ENCODE data around the gene SUV39H1. TPM values are rescaled to one million over a fixed set of nuclear protein-coding genes. Genes with fewer than 3 reads are reported as not detected.
"Not testable (repeated sequence)": the region's sequence is repeated elsewhere in the genome, so short reads cannot be mapped to it uniquely, and the experiment has no call there.

Gene SUV39H1
- 19.6 and 20.4 TPM in 2 replicates for total RNA-seq (2014; rRNA removed; shearing (Covaris generic))

DNA sequence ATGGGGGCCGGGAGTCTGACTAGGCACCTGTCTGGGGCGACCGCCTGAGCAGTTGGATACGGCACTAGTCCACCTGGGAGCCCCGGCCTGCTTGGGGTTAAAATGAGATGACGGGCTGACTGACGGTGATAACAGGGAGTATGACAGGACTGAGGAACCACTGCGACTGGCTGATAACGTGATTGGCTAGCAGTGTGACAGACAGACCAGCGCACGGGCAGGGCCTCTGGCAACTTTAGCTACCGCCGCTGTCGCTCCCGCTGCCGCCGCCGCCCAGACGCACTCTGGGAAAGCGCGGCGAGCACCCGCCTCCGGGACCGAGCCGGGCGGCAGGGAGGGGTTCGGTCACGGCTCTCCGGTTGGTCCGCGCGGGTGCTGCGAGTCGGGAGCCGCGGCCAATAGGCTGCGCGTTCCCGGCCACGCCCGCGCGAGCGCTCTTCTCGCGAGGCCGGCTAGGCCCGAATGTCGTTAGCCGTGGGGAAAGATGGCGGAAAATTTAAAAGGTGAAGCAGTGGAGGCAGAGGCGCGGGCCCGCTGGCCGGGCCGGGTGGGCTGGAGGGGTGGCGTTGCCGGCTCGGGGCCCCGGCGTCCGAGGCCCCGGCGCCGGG lies at the start of gene SUV39H1:
SUV39H1 (plus strand) TSS at position 434 of the 608 bp plus-strand sequence; CDS start at position 485, 51 bp downstream.
- H3K27me3 ChIP-seq (ENCODE audit: control insufficient read depth, insufficient read depth, low read length): no peaks in the 10 kb centered on the region
- peak; percentile 95 for DNase-seq

GRCh38 chrX:48648336-48648751 lies 48.2 kb upstream of the SUV39H1 start:
- Histone ChIP-seq H3K4me3 (ENCODE audit: insufficient read depth, low read depth, low read length) (no peak overlapping the region), H3K27me3 (ENCODE audit: control insufficient read depth, insufficient read depth, low read length) (no peaks in the 10 kb centered on the region), H3K36me3 (replicated peaks; ENCODE audit: control insufficient read depth, insufficient read depth, low read length) (no peaks in the 10 kb centered on the region)
- peak; percentile 61 for DNase-seq

More for the DNA sequence above, at the start of gene SUV39H1:
- Histone ChIP-seq H3K4me3 (ENCODE audit: insufficient read depth, low read depth, low read length) (peak within 1 kb of the TSS; percentile 54), H3K36me3 (replicated peaks; ENCODE audit: control insufficient read depth, insufficient read depth, low read length) (peaks cover 9% of the 10 kb centered on the region)

GRCh38 chrX:48649102-48649501 lies 47.4 kb upstream of the SUV39H1 start:
- H3K36me3 ChIP-seq (replicated peaks; ENCODE audit: control insufficient read depth, insufficient read depth, low read length): no peaks in the 10 kb centered on the region
- DNase-seq: no peak
- no peak overlapping the region for H3K4me3 ChIP-seq (ENCODE audit: insufficient read depth, low read depth, low read length)
- no peaks in the 10 kb centered on the region for H3K27me3 ChIP-seq (ENCODE audit: control insufficient read depth, insufficient read depth, low read length)

DNA sequence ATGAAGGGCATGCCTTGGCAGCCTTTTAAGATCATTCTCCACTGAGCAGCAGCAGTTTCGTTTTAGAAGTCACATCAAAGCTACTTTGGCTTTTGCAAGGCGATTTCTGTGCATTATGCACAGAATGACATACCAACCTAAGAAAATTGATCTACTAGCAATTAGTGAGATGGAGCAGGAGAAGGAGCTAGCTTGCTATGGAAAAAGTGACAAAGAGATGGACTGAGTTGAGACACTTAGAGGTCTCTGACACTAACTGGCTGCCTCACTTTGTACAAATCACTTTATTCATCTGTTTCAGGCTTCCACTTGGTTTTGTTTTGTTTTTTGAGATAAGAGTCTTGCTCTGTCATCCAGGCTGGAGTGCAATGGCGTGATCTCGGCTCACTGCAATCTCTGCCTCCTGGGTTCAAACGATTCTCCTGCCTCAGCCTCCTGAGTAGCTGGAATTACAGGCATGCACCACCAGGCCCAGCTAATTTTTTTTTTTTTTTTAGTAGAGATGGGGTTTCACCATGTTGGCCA lies 44.4 kb upstream of the SUV39H1 start:
- not testable (repeated sequence) for H3K27me3 ChIP-seq (ENCODE audit: control insufficient read depth, insufficient read depth, low read length); H3K4me3 ChIP-seq (ENCODE audit: insufficient read depth, low read depth, low read length); DNase-seq; H3K36me3 ChIP-seq (replicated peaks; ENCODE audit: control insufficient read depth, insufficient read depth, low read length)

- H3K36me3 ChIP-seq (replicated peaks; ENCODE audit: control insufficient read depth, insufficient read depth, low read length): not testable (repeated sequence)
These were observed 41.8 kb upstream of the SUV39H1 start for GRCh38 chrX:48654746-48655145.

GRCh38 chrX:48659686-48660085 lies 36.8 kb upstream of the SUV39H1 start:
- H3K4me3 ChIP-seq (ENCODE audit: insufficient read depth, low read depth, low read length); DNase-seq; H3K36me3 ChIP-seq (replicated peaks; ENCODE audit: control insufficient read depth, insufficient read depth, low read length); H3K27me3 ChIP-seq (ENCODE audit: control insufficient read depth, insufficient read depth, low read length): not testable (repeated sequence)

More at GRCh38 chrX:48654746-48655145, 41.8 kb upstream of the SUV39H1 start:
- not testable (repeated sequence) for H3K4me3 ChIP-seq (ENCODE audit: insufficient read depth, low read depth, low read length); H3K27me3 ChIP-seq (ENCODE audit: control insufficient read depth, insufficient read depth, low read length); DNase-seq

- no peaks in the 10 kb centered on the region for H3K27me3 ChIP-seq (ENCODE audit: control insufficient read depth, insufficient read depth, low read length)
- no peaks in the 10 kb centered on the region for H3K36me3 ChIP-seq (replicated peaks; ENCODE audit: control insufficient read depth, insufficient read depth, low read length)
- no peak for DNase-seq
- no peak overlapping the region for H3K4me3 ChIP-seq (ENCODE audit: insufficient read depth, low read depth, low read length)
These were observed 33.3 kb upstream of the SUV39H1 start for GRCh38 chrX:48663241-48663640.

GRCh38 chrX:48664156-48664555 lies 32.4 kb upstream of the SUV39H1 start:
- Histone ChIP-seq H3K36me3 (replicated peaks; ENCODE audit: control insufficient read depth, insufficient read depth, low read length) (no peaks in the 10 kb centered on the region), H3K4me3 (ENCODE audit: insufficient read depth, low read depth, low read length) (no peak overlapping the region), H3K27me3 (ENCODE audit: control insufficient read depth, insufficient read depth, low read length) (no peaks in the 10 kb centered on the region)
- DNase-seq: no peak

GRCh38 chrX:48665991-48666390 lies 30.5 kb upstream of the SUV39H1 start:
- no peaks in the 10 kb centered on the region for H3K27me3 ChIP-seq (ENCODE audit: control insufficient read depth, insufficient read depth, low read length)
- no peak overlapping the region for H3K4me3 ChIP-seq (ENCODE audit: insufficient read depth, low read depth, low read length)
- no peaks in the 10 kb centered on the region for H3K36me3 ChIP-seq (replicated peaks; ENCODE audit: control insufficient read depth, insufficient read depth, low read length)
- DNase-seq: no peak

DNA sequence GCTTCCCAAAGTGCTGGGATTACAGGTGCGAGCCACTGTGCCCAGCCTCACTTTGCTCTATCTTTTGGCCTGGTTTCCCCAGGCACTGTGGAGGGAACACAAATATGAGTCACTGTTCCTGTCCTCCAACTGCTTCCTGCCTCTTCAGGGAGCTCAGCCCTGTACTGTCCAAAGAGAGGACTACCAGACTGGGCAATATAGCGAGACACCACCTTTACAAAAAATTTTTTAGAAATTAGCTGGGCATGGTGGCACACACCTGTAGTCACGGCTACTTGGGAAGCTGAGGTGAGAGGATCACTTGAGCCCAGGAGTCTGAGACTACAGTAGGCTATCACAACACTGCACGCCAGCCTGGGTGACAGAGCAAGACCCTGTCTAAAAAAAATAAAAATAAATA lies 29.9 kb upstream of the SUV39H1 start:
- H3K27me3 ChIP-seq (ENCODE audit: control insufficient read depth, insufficient read depth, low read length): no peaks in the 10 kb centered on the region
- no peaks in the 10 kb centered on the region for H3K36me3 ChIP-seq (replicated peaks; ENCODE audit: control insufficient read depth, insufficient read depth, low read length)
- DNase-seq: no peak
- no peak overlapping the region for H3K4me3 ChIP-seq (ENCODE audit: insufficient read depth, low read depth, low read length)

- H3K36me3 ChIP-seq (replicated peaks; ENCODE audit: control insufficient read depth, insufficient read depth, low read length): no peaks in the 10 kb centered on the region
- H3K4me3 ChIP-seq (ENCODE audit: insufficient read depth, low read depth, low read length): no peak overlapping the region
- DNase-seq: no peak
- H3K27me3 ChIP-seq (ENCODE audit: control insufficient read depth, insufficient read depth, low read length): no peaks in the 10 kb centered on the region
These were observed 29.0 kb upstream of the SUV39H1 start for GRCh38 chrX:48667509-48667908.

DNA sequence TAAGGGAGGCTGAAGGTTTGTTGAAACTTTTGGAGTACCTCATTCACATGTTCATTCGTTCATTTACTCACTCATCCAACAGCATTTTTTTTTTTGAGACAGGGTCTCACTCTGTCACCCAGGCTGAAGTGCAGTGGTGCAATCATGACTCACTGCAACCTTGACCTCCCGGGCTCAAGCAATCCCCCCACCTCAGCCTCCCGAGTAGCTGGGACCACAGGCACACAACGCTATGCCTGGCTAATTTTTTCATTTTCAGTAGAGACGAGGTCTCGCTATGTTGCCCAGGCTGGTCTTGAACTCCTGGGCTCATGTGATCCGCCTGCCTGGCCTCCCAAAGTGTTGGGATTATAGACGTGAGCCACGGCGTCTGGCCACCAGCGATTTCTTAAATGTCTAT lies 28.3 kb upstream of the SUV39H1 start:
- not testable (repeated sequence) for H3K36me3 ChIP-seq (replicated peaks; ENCODE audit: control insufficient read depth, insufficient read depth, low read length); H3K27me3 ChIP-seq (ENCODE audit: control insufficient read depth, insufficient read depth, low read length); H3K4me3 ChIP-seq (ENCODE audit: insufficient read depth, low read depth, low read length); DNase-seq

GRCh38 chrX:48676106-48676892 lies 20.2 kb upstream of the SUV39H1 start:
- H3K27me3 ChIP-seq (ENCODE audit: control insufficient read depth, insufficient read depth, low read length): no peaks in the 10 kb centered on the region
- H3K36me3 ChIP-seq (replicated peaks; ENCODE audit: control insufficient read depth, insufficient read depth, low read length): no peaks in the 10 kb centered on the region
- peak; percentile 98 for DNase-seq
- peak overlapping the region; percentile 74 for H3K4me3 ChIP-seq (ENCODE audit: insufficient read depth, low read depth, low read length)

DNA sequence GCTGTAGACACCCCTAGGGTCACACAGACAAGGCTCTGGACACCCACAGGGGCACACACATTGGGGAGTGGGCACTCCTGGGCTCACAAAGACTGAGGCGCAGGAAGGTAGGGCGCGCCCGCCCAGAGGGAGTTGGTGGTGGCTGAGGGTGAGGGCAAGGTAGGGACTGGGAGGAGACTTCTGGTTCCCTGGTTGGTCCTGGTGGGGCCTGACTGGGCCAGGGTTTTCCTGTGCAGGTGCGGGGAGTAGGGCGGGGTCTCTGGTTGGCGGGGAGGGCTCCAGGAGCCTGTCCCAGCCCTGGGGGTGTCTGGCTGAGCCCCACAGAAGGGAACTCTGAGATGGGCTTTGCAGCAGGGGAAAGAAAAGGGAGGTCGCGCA lies 19.7 kb upstream of the SUV39H1 start:
- DNase-seq: peak; percentile 65
- H3K36me3 ChIP-seq (replicated peaks; ENCODE audit: control insufficient read depth, insufficient read depth, low read length): no peaks in the 10 kb centered on the region
- H3K27me3 ChIP-seq (ENCODE audit: control insufficient read depth, insufficient read depth, low read length): no peaks in the 10 kb centered on the region
- peak overlapping the region; percentile 74 for H3K4me3 ChIP-seq (ENCODE audit: insufficient read depth, low read depth, low read length)

DNA sequence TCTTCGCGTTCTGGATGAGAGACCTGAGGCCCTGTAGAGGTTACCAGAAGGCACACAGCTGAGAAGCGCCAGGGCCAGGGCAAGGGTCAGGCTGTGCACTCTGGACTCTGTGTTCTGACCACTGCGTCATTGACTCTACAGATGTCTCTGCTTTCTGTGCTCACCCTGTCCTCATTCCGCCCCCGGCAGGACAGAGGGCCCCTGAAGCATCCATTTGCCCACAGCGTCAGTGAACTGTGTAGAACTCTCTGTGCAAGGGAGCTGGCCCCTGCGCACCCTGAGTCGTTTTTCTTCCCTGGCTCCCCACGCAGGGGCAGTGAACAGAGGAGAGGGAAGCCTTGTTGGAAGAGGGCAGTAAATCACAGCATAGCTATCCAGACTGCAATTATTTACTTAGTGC lies 19.0 kb upstream of the SUV39H1 start:
- H3K27me3 ChIP-seq (ENCODE audit: control insufficient read depth, insufficient read depth, low read length): no peaks in the 10 kb centered on the region
- no peaks in the 10 kb centered on the region for H3K36me3 ChIP-seq (replicated peaks; ENCODE audit: control insufficient read depth, insufficient read depth, low read length)
- H3K4me3 ChIP-seq (ENCODE audit: insufficient read depth, low read depth, low read length): no peak overlapping the region
- DNase-seq: no peak

Measured in H7 (cell line).